ENCODE measurements around the gene PPFIA3.
A peak's percentile ranks its signal among the peaks of the same experiment; 100 is the strongest.

PPFIA3 gene

DNA sequence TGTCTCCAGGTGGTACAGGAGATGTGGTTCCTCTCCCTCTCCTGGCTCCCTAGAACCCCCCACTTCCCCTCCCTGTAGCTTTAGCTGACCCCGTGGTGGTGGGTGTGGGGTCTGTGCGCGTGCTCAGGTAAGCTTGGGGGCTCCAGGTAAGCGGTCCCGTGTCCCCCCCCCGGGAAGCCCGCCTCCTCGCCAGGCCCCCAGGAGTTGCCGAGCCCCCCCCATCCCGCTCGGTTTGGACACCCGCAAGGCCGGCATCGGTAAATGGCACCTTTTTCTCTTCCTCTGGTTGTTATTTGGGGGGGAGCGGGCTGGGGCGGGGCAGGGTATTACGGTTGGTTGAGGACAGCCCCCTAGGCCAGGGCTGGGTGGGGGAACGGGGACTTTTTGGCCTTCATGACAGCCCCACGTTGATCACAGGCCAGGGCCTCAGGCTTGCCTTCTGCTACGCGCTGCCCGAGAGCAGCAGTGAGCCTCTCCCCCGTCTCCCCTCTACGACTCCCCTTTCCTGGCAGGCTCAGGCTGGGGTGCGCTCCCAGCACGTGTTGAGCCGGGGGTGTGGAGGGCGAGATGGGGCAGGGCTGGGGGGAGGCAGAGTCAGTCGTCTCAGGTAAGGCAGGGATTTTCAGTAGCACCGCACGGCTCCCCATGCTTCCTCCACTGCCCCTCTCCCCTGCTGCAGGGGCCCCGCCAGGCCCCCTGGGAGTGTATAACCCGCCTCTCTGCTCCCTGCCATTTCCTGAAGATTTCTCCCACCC is 15.8 kb upstream of the PPFIA3 start:
- H3K9ac ChIP-seq (ENCODE audit: insufficient read length, low read depth) = no peak overlapping the region
- H3K4me1 ChIP-seq (ENCODE audit: insufficient read depth, insufficient read length) = peaks cover 18% of the 10 kb centered on the region
- DNase-seq (ENCODE audit: low read depth, low spot score) = no peak
- H3K4me3 ChIP-seq (ENCODE audit: insufficient read length, low read depth) = no peak overlapping the region
- peaks cover 88% of the 10 kb centered on the region for H3K36me3 ChIP-seq (ENCODE audit: insufficient read depth, insufficient read length, low read length)
- H3K9me3 ChIP-seq (ENCODE audit: insufficient read depth, low read length) = no peaks in the 10 kb centered on the region
- H3K27me3 ChIP-seq (ENCODE audit: insufficient read depth, insufficient read length) = no peaks in the 10 kb centered on the region
- TF ChIP-seq SUZ12 (IDR thresholded peaks at IDR 0.05; ENCODE audit: extremely low read depth, insufficient read depth, insufficient read length) (no peak), YY1 (IDR thresholded peaks at IDR 0.05; ENCODE audit: insufficient read depth, insufficient read length) (no peak), ZNF274 (IDR thresholded peaks at IDR 0.05; ENCODE audit: low read depth, low read length) (no peak)

DNA sequence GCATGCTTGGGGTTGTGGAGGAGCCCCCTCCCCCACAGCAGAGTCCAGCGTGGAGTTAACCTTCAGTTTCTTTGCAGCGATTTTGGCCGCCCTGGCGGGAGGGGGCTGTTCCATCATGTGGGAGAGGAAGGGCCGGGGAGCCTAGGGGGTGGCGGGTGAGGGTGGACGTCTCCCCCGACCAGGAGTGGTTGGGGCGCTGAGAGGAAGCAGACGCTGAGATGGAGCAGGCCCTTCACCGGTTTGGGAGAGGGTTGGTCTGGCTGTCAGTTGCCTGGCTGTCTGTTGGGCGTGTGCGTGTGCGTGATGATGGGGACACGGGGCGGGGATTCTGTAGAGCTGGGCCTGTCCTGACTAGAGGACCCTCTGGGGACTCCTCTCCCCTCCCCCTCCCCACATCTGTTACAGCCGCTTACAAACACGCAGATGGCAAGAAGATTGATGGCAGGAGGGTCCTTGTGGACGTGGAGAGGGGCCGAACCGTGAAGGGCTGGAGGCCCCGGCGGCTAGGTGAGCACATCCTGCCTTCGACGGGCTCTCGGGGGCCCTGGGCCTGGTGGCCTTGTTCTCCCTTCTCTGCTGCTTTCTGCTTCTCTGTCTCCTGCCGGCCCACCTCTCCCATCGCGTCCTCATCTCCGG is 15.0 kb upstream of the PPFIA3 start:
- H3K9ac ChIP-seq (ENCODE audit: insufficient read length, low read depth) = no peak overlapping the region
- no peak overlapping the region for H3K4me3 ChIP-seq (ENCODE audit: insufficient read length, low read depth)
- no peaks in the 10 kb centered on the region for H3K27me3 ChIP-seq (ENCODE audit: insufficient read depth, insufficient read length)
- TF ChIP-seq YY1 (IDR thresholded peaks at IDR 0.05; ENCODE audit: insufficient read depth, insufficient read length) (no peak), ZNF274 (IDR thresholded peaks at IDR 0.05; ENCODE audit: low read depth, low read length) (no peak), SUZ12 (IDR thresholded peaks at IDR 0.05; ENCODE audit: extremely low read depth, insufficient read depth, insufficient read length) (no peak)
- peaks cover 89% of the 10 kb centered on the region for H3K36me3 ChIP-seq (ENCODE audit: insufficient read depth, insufficient read length, low read length)
- DNase-seq (ENCODE audit: low read depth, low spot score) = no peak
- H3K4me1 ChIP-seq (ENCODE audit: insufficient read depth, insufficient read length) = peaks cover 18% of the 10 kb centered on the region
- no peaks in the 10 kb centered on the region for H3K9me3 ChIP-seq (ENCODE audit: insufficient read depth, low read length)

DNA sequence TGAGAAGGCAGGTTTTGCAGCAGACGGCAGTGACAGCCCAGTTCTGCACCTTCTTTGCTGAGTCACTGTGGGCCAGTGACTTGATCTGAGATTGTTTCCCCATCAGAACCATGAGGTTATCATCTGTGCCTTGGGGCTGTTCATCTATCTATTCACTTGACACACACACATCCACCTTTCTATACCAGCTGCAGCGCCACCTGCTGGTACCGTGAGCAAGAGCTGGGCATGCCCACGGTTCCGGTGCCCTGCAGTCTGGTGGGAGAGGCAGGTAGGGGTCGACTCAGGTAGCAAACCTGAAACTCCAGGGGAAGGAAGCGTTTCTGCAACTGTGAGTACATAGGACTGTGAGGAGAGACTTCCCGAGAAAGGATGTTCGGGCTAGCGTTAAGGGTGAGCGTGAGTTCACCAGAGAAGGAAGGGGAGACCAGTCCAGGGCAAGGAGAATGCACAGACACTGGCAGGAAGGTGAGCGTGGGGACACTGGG is 12.7 kb upstream of the PPFIA3 start:
- DNase-seq (ENCODE audit: low read depth, low spot score) = no peak
- no peak for TF ChIP-seq YY1 (IDR thresholded peaks at IDR 0.05; ENCODE audit: insufficient read depth, insufficient read length)
- TF ChIP-seq ZNF274 (IDR thresholded peaks at IDR 0.05; ENCODE audit: low read depth, low read length) = no peak
- TF ChIP-seq SUZ12 (IDR thresholded peaks at IDR 0.05; ENCODE audit: extremely low read depth, insufficient read depth, insufficient read length) = no peak

DNA sequence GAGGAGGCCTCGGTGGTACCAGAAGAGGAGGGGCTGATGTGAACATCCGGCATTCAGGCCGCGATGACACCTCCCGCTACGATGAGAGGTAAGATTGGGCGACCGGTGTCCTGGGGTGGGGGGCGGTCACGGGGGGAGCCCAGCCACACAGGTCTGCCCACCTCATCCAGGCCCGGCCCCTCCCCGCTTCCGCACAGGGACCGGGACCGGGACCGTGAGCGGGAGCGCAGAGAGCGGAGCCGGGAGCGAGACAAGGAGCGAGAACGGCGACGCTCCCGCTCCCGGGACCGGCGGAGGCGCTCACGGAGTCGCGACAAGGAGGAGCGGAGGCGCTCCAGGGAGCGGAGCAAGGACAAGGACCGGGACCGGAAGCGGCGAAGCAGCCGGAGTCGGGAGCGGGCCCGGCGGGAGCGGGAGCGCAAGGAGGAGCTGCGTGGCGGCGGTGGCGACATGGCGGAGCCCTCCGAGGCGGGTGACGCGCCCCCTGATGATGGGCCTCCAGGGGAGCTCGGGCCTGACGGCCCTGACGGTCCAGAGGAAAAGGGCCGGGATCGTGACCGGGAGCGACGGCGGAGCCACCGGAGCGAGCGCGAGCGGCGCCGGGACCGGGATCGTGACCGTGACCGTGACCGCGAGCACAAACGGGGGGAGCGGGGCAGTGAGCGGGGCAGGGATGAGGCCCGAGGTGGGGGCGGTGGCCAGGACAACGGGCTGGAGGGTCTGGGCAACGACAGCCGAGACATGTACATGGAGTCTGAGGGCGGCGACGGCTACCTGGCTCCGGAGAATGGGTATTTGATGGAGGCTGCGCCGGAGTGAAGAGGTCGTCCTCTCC is 11.5 kb upstream of the PPFIA3 start:
- no peak for TF ChIP-seq SUZ12 (IDR thresholded peaks at IDR 0.05; ENCODE audit: extremely low read depth, insufficient read depth, insufficient read length)
- TF ChIP-seq ZNF274 (IDR thresholded peaks at IDR 0.05; ENCODE audit: low read depth, low read length) = no peak
- TF ChIP-seq YY1 (IDR thresholded peaks at IDR 0.05; ENCODE audit: insufficient read depth, insufficient read length) = no peak
- no peak for DNase-seq (ENCODE audit: low read depth, low spot score)
- no peaks in the 10 kb centered on the region for H3K9me3 ChIP-seq (ENCODE audit: insufficient read depth, low read length)
- peaks cover 11% of the 10 kb centered on the region for H3K4me1 ChIP-seq (ENCODE audit: insufficient read depth, insufficient read length)
- no peaks in the 10 kb centered on the region for H3K27me3 ChIP-seq (ENCODE audit: insufficient read depth, insufficient read length)
- H3K4me3 ChIP-seq (ENCODE audit: insufficient read length, low read depth) = no peak overlapping the region
- H3K9ac ChIP-seq (ENCODE audit: insufficient read length, low read depth) = peak overlapping the region; percentile 32
- peaks cover 69% of the 10 kb centered on the region for H3K36me3 ChIP-seq (ENCODE audit: insufficient read depth, insufficient read length, low read length)

More for the DNA sequence above, 12.7 kb upstream of the PPFIA3 start:
- Histone ChIP-seq H3K4me3 (ENCODE audit: insufficient read length, low read depth) (no peak overlapping the region), H3K9me3 (ENCODE audit: insufficient read depth, low read length) (no peaks in the 10 kb centered on the region), H3K36me3 (ENCODE audit: insufficient read depth, insufficient read length, low read length) (peaks cover 79% of the 10 kb centered on the region), H3K27me3 (ENCODE audit: insufficient read depth, insufficient read length) (no peaks in the 10 kb centered on the region), H3K4me1 (ENCODE audit: insufficient read depth, insufficient read length) (peaks cover 11% of the 10 kb centered on the region), H3K9ac (ENCODE audit: insufficient read length, low read depth) (peak overlapping the region; percentile 57)

DNA sequence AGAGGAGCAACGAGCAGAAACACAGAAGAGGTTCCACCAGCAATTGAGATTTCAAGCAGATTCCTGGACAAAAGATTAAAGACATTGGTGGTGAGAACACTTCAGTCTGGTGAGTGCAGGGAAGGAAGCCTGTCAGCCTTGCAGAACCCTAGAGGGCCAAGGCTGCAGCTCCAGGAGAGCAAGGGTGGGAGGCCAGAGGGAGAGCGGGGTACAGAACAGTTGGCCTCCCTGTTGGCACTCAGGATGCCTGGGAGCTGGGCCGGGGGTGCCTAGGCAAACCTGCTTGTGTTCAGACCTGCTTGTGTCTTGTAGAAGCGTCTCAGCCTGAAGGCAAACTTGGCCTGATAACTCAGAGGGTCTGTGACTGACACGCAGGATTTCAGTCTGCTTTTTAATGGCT is 10.3 kb upstream of the PPFIA3 start:
- DNase-seq (ENCODE audit: low read depth, low spot score) = no peak
- no peaks in the 10 kb centered on the region for H3K9me3 ChIP-seq (ENCODE audit: insufficient read depth, low read length)
- no peaks in the 10 kb centered on the region for H3K27me3 ChIP-seq (ENCODE audit: insufficient read depth, insufficient read length)
- TF ChIP-seq ZNF274 (IDR thresholded peaks at IDR 0.05; ENCODE audit: low read depth, low read length) = no peak
- no peak for TF ChIP-seq SUZ12 (IDR thresholded peaks at IDR 0.05; ENCODE audit: extremely low read depth, insufficient read depth, insufficient read length)
- no peak for TF ChIP-seq YY1 (IDR thresholded peaks at IDR 0.05; ENCODE audit: insufficient read depth, insufficient read length)
- H3K36me3 ChIP-seq (ENCODE audit: insufficient read depth, insufficient read length, low read length) = peaks cover 57% of the 10 kb centered on the region
- H3K9ac ChIP-seq (ENCODE audit: insufficient read length, low read depth) = no peak overlapping the region
- no peak overlapping the region for H3K4me3 ChIP-seq (ENCODE audit: insufficient read length, low read depth)
- peaks cover 11% of the 10 kb centered on the region for H3K4me1 ChIP-seq (ENCODE audit: insufficient read depth, insufficient read length)

DNA sequence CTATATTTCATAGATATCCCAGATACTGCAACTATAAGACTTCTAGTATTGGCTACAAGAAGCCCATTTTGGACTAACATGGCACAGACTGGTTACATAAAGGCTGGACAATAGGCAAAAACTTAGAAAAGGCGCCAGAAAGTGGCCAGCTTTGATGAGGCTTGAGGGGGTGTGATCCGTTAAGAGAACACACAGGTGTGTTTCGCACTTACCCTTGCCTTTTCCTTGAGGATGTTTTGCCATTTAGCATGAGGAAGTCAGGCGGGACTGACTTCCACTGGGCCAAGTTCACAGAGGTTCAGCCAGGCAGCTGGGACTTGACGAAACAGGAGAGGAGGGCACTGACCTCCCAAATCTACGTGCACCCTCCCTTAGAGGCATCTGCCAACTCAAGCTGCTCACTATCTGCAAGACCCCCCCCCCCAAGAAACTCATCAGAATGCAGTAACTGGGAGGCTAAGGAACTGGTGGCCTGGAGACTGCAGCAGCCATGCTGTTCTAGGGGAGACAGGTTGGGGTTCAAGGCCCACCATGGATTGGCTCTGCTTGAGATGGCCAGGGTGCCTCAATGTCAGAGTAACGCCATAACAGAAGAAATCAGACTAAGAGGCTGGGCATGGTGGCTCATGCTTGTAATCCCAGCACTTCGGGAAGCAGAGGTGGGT is 9.6 kb upstream of the PPFIA3 start:
- TF ChIP-seq ZNF274 (IDR thresholded peaks at IDR 0.05; ENCODE audit: low read depth, low read length) = no peak
- TF ChIP-seq YY1 (IDR thresholded peaks at IDR 0.05; ENCODE audit: insufficient read depth, insufficient read length) = no peak
- no peak for TF ChIP-seq SUZ12 (IDR thresholded peaks at IDR 0.05; ENCODE audit: extremely low read depth, insufficient read depth, insufficient read length)
- Histone ChIP-seq H3K9ac (ENCODE audit: insufficient read length, low read depth) (no peak overlapping the region), H3K36me3 (ENCODE audit: insufficient read depth, insufficient read length, low read length) (peaks cover 51% of the 10 kb centered on the region)

More for the DNA sequence above, 9.6 kb upstream of the PPFIA3 start:
- Histone ChIP-seq H3K9me3 (ENCODE audit: insufficient read depth, low read length) (no peaks in the 10 kb centered on the region), H3K4me3 (ENCODE audit: insufficient read length, low read depth) (no peak overlapping the region), H3K27me3 (ENCODE audit: insufficient read depth, insufficient read length) (no peaks in the 10 kb centered on the region), H3K4me1 (ENCODE audit: insufficient read depth, insufficient read length) (peaks cover 11% of the 10 kb centered on the region)
- DNase-seq (ENCODE audit: low read depth, low spot score) = no peak

Measured in NT2/D1 (cell line).